Daoy (cell line): ENCODE measurements around the gene GPSM1. TPM values are rescaled to one million over a fixed set of nuclear protein-coding genes. Genes with fewer than 3 reads are reported as not detected.

Experiments
- DNase-seq: peaks from one replicate; pipeline ENCODE4 v3.0.0-alpha.2; 2015; ENCODE audit warnings: low read depth
- total RNA-seq: library from RNA; depleted of rRNA; stranded (reverse); fragments of >200 nt; shearing (Covaris generic); gene quantifications from 2 replicates; pipeline ENCODE4 v1.2.3, GENCODE V29; 2014

GPSM1 gene
- total RNA-seq, 1 experiment from 2014 or later = 23.4 TPM

DNA sequence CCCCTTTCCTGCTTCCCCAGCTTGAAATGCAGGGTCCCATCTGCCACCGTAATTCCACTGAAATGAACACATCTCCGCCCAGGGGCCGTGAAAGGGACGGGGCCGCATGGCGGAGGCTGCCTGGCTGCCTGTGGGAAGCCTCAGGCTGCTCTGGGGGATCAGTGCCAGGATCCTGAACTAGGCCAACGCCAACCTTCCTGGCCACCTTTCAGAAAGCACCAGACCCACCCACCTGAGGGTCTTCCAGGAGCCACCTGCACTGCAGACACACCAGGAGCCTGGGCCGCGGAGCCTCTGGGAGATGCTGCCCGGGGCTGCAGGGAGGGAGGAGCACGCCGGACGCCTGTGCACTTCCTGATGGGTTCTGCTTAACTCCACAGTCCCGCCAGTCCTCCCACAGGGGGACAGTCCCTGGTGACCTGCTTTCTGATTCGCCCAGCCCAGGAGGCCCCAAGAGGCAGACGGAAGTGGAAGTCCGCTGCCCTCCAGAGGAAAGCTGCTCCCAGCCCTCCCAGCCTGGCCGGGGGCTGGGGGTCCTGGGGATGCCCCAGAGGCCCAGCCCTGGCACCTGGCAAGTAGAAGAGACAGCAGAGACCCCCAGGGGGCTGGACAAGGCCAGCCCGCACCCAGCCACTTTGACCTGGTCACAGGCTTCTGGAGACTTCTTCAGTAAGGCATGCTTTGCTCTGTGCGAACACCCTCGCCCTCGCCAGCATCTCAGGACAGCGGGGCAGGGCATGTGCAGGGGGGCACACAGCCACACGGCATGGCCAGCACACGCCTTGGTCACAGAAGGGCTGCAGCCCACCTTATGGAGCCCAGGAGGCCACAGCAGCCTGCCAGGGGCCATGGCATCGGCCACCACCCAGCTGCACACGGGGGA lies 46.2 kb downstream of the GPSM1 start, which contains the start of gene CARD9:
Gene CARD9 (minus strand): TSS at position 370 of the 883 bp plus-strand sequence. CDS start 1,591 bp downstream, outside the sequence.
- DNase-seq = no peak

- DNase-seq = no peak
Observed at GRCh38 chr9:136374183-136374575, 46.8 kb downstream of the GPSM1 start.

DNA sequence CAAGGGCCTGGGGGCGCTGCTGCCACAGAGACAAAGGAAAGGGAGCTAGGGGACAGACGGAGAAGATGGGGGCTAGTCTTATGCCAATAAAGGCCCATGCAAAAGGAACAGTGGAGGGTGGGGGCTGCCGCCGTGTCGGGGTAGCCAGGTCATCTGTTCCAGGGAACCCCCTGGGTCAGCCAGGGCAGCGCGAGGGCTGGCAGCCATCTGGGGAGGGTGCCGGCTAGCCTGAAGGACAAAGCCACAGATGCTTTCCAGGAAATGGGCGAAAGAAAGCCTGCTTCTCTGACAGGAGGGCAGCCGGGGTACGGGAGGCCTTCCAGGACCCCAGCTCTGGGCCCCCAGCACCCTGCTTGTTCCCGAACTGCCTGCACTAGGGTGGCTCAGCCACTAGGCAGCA lies 47.8 kb downstream of the GPSM1 start:
- DNase-seq = no peak

GRCh38 chr9:136376457-136376856 lies 49.1 kb downstream of the GPSM1 start:
- no peak for DNase-seq

DNA sequence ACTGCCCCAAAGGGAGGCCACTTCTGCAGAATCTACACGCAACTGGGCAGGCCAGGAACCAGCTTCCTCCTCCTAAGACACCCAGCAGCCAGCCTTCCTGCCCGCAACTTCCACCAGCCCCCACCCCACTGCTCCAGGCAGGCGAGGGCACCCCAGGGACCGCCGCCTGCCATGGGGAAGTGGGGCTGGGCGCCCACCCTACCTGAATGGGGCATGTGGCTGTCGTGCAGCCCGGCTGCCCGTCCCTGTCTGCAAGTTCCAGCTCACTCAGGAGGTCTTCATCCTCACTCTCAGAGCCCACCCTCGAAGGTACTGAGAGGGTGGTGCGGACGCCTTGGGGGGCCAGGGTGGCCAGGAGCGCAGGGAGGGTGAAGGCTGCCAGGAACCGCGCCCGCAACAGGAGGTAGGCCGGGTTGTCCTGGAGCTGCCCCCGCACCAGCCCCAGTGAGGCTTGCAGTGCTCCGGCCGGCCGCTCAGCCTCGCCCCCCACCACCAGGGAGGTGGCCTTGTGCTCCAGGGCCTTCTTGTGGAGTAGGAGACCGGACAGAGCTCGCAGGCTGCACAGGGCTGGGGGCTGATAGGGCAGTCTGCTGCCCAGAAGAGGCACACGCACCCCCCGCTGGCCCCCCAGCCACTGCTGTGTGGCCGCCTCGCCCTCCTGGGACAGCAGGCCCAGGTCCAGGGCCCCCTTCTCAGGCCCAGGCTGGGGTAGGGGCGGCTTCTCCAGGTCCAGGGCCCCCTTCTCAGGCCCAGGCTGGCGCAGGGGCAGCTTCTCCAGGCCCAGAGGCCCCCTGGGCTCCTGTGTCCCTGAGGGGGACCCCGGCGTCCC lies 50.2 kb downstream of the GPSM1 start:
- DNase-seq = no peak

DNA sequence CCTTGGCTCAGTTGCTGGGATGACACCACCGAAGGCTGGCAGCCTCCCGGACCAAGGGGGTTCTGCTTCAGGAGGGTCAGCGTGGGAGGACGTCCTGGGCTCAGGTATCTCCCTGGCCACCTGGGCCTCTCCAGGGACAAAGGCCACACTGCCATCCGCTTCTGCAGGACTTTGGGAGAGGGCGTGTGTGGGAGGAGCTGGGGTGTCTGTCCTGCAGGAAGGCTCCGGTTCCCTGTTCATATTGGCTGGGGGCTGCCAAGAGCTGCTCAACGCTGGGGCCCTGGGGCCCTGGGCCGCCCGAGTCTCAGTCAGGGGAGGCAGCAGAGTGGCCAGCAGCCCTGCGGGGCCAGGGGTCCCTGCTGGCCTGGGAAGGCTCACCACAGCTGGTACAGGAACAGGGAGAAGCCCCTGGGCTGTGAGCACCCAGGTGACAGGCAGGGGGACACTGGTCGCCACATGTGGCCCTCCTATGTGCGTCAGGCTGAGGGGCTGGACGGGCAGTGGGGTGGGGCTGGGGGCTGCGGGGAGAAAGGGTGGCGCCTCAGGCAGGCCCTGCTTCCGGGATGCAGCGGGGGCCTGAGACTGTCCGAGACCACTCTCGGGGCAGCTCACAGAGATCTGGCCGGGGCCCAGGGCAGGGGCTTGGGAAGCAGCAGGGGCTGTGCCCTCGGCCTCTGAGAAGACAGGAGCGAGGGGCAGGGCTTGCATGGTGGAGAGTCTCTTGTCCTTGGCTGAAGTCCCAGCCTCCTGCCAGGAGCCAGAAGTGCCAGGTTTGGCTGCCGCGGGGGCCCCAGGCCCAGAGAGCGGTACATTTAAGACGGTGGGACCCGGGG lies 51.0 kb downstream of the GPSM1 start:
- DNase-seq = no peak

DNA sequence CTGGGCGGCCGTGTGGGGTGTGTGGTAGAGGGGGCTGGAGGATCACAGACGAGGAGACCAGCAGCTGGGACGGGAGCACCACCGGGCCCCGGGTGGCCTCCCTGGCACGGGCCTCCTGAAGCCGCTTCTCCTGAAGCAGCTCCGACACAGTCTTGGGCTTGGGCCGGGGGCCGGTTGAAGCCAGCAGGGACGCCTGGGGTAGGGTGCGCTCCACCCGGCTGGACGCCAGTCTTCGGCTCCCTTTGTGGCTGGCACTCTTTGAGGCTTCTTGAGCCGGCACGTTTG lies 51.6 kb downstream of the GPSM1 start:
- no peak for DNase-seq

GRCh38 chr9:136379401-136379800 lies 52.1 kb downstream of the GPSM1 start:
- no peak for DNase-seq

DNA sequence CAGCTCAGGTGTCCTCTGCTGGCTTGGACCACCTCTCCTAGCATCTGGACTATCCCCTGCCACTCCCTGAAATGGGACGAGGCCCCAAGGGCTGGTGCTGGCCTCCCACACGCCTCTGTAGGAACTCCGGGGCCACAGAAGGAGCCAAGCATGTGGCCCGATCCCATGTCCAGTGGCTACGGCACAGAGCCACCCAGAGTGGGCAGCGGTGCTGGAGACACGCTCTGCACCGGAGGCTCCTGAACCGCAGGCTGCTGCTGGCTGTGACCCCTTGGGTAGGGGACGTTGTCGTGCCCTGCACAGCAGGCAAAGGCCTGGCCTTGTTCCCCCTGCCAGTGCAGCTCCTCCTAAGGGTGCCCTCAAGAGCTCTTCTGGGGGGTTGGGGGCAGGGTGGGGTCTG lies 52.6 kb downstream of the GPSM1 start:
- no peak for DNase-seq

DNA sequence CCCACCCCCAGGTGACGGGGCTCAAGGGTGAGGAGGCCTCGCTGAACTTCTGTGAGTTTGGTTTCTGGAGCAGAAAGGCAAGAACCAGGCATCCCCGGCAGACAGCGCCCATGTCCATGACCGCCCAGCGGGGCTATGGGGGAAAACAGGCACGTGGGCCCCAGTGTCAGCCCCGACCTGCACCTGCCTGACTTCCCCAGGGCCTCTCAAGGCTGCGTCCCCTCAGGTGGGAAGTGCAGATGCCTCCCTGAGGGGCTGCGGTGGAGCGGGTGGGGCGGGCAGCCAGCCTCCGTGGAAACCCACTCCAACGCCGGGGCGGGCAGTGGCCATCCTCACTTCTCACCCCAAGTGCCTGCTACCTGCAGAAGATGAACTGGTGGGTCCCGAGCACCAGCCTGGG lies 53.0 kb downstream of the GPSM1 start:
- no peak for DNase-seq

DNA sequence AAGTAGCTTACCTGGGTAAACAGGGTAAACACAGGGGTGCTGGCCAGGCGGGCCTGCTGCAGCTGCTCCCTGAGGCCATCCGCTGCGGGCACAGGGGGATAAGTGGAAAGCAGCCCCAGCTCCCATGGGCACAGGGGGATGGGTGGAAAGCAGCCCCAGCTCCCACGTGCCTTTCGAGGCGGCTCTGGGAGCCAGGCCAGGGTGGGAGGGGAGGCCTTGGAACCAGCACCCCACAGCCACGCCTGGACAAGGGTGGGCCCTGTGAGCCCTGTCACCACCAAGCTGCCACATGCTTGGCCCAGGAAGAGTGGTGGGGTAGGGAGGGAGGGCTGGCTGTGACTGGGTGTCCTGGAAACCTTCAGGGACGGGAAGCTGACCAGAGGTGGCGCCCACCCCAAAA lies 54.0 kb downstream of the GPSM1 start:
- DNase-seq = no peak

DNA sequence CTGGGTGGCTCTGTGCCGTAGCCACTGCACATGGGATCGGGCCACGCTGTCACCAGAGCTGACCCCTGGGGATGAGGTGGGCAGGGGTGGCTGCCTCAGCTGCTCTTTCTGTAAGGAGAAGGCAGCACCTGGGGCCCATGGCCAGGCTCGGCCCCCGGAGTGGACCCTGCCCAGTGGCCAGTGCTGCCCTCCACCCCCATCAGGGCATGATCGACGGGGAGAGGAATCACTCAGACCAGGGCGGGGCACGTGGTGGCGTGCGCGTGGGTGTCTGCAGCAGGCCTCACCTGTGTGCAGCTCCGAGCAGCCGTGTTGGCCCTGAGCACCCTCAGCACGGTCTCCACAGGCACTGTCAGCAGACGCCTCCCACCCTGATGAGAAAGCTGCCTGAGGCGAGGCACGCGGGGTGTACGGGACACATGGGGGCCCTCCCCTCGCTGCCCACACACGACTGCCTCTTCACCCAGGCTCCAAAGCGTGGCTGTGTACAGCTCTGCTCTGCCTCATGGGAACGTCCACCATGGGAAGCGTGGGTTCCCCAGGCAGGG lies 54.7 kb downstream of the GPSM1 start:
- DNase-seq = no peak

- no peak for DNase-seq
Observed at GRCh38 chr9:136383436-136383835, 56.1 kb downstream of the GPSM1 start.

GRCh38 chr9:136385015-136385414 lies 57.7 kb downstream of the GPSM1 start:
- DNase-seq = no peak

GRCh38 chr9:136386018-136386417 lies 58.7 kb downstream of the GPSM1 start:
- DNase-seq = peak; percentile 51

GRCh38 chr9:136387217-136387616 lies 59.9 kb downstream of the GPSM1 start:
- DNase-seq = no peak

GRCh38 chr9:136389396-136389795 lies 62.1 kb downstream of the GPSM1 start:
- DNase-seq = no peak

DNA sequence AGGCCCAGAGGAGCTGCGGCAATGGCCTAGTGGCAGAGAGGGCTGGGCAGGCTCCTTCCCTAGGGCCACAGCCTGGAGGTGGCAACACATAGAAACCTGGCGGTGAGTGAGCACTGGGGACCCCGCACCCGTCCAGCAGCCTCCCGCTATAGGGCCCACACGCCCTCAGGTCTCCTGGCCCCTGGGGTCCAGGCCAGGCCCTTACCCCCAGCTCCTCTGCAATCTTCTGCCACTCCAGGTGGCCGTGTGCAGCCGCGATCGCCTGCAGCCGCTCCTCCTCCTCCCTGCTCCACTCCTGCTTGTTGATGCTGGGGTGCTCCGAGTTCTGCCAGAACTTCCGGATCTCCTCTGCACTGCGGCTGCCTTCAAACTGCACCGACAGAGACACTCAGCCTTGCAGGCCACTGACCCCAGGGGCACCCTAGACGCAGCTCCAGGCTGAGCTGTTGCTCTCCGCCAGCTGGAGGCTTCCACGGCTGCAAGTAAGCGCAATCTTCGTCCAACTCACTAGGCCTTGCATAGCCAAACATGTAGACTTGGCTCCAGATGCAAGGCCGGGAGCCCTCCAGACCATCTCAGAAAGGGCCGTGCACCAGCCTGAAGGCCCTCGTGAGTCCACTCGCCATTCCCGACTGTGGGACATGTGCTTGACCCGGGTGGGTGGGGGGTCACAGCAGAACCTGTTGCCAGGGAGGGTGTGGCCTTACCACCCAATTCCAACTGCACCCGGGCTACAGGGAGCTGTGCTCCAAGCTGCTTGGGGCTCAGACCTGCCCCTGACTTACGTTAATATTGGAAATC lies 64.6 kb downstream of the GPSM1 start:
- DNase-seq = no peak

DNA sequence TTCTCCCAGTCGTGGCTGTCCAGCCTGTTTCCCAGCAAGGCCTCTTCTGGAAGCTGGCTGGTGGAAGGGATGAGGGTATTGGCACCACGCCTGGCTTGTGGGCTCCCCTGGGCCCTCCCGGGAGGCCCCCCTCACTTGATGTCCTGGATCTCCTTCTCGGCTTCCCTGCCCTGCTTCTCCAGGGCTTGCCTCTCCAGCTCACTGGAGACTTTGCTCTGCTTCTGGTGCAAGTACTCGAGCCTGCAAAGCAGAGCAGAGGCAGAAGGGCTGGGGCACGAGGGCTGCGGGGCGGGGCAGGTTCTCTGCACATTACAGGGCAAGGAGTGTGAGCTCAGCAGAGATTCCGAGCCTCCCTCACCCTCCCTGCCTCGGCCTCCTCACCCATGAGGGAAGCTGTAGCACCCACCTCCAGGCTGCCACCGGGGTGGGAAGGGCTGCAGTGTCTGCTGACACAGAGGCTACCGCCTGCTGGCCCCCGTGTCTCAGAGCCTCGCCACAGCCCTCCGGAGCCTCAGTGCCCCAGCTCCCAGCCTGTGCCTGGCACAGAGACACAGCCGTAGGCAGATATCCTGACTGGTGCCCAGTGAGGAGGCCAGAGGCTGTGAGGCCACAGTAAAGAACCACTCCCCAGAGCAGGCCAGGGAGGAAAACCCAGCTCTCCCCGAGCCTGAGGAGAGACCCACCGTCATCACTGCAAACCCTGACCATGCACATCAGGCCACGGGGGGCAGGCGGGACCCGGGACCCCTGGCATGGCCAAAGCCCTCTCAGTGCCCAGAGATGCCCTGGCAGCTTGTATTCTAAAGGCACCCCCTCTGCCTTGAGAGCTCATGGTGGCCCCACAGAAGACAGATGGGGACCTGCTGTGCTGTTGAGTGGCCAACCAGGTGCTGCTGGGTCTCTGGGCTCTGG lies 65.5 kb downstream of the GPSM1 start:
- DNase-seq = no peak

- no peak for DNase-seq
Observed at GRCh38 chr9:136393531-136393930, 66.2 kb downstream of the GPSM1 start.
